Lower leg skin (tissue), 4 donors: ENCODE data around the gene BABAM2. TPM values are rescaled to one million over a fixed set of nuclear protein-coding genes. Genes with fewer than 3 reads are reported as not detected.

Source experiments
- DNase-seq, 2 donors: peaks; one replicate each; pipeline ENCODE4 v3.0.0-alpha.2; 2019; ENCODE audit warnings: low spot score in 2 of 2
- H3K4me3 ChIP-seq: fragments of 200-600 bp; sonication (generic); 2 replicates; pipeline ENCODE4 v1.5.1; 2017; ENCODE audit warnings: mild to moderate bottlenecking, low read depth; ENCODE audit not compliant: poor library complexity, severe bottlenecking
- POLR2A ChIP-seq, 2 donors: fragments of 450-650 bp; IDR thresholded peaks; one replicate each; pipeline ENCODE4 v1.6.1; 2016 to 2017; ENCODE audit warnings: antibody characterized with exemption in 2 of 2, mild to moderate bottlenecking in 1 of 2, moderate library complexity in 1 of 2
- WGBS, 2 donors: methylation state at CpG; one replicate each; pipeline ENCODE4 v1.1.5; 2018; 5-methylcytosine and 5-hydroxymethylcytosine counted together
- intact Hi-C: fragments of 100-400 bp; cut with DNase I; formaldehyde crosslinking; loops from one replicate; pipeline ENCODE4 v1.15.0; 2023; ENCODE audit warnings: low total_unique reads
- total RNA-seq, 4 donors: library from RNA; depleted of rRNA; stranded (reverse); fragments of >200 nt; gene quantifications; one replicate each; pipeline ENCODE4 v1.1.0, GENCODE V29; 2016
- TF ChIP-seq, protein P1 (sequence below), 3 donors: fragments of 450-650 bp; IDR thresholded peaks; one replicate each; pipeline ENCODE4 v1.5.1; 2016; ENCODE audit warnings: antibody characterized with exemption in 3 of 3, mild to moderate bottlenecking in 3 of 3, moderate library complexity in 2 of 3

Gene BABAM2
- total RNA-seq, 4 donors from 2014 or later, result 18.4 to 28.5 (median 23.9) TPM

DNA sequence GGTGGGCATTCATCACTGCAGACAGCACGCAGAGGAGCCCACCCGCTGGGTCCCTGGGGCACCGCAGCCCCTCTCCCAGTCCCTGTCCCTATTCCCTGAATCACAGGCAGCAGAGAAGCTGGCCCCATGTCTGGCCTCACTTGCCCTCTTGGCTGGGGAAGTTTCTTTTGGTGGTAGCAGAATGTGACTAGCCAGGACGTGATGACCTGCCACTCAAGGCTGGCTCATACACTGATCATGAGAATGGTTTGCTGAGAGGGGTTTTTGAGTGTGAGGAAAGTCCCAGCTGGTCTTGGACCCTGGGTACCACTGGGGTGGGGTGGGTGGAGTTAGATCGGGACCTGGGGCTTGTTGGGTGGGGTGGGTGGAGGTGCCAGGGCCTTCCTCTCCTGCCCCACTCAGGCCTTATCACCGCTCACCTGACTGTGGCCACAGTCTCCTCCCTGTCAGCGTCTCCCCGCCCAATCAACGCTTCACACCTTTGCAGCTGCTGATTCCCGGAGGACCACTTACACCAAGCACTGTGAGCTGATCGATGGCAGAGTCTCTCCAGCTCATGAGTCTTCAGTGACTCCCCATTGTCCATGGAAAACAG lies 473.3 kb downstream of the BABAM2 start:
- whole genome bisulfite sequencing, 2 donors, result 93 to 96% methylated on average over 11 of the region's 11 CpGs
- no peak for DNase-seq
- TF ChIP-seq, protein P1, sequence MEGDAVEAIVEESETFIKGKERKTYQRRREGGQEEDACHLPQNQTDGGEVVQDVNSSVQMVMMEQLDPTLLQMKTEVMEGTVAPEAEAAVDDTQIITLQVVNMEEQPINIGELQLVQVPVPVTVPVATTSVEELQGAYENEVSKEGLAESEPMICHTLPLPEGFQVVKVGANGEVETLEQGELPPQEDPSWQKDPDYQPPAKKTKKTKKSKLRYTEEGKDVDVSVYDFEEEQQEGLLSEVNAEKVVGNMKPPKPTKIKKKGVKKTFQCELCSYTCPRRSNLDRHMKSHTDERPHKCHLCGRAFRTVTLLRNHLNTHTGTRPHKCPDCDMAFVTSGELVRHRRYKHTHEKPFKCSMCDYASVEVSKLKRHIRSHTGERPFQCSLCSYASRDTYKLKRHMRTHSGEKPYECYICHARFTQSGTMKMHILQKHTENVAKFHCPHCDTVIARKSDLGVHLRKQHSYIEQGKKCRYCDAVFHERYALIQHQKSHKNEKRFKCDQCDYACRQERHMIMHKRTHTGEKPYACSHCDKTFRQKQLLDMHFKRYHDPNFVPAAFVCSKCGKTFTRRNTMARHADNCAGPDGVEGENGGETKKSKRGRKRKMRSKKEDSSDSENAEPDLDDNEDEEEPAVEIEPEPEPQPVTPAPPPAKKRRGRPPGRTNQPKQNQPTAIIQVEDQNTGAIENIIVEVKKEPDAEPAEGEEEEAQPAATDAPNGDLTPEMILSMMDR (IDR thresholded peaks at IDR 0.05), result no peak
- TF ChIP-seq POLR2A (IDR thresholded peaks at IDR 0.05), result no peak
- intact Hi-C loops, result no loop called here
- no peak overlapping the region for H3K4me3 ChIP-seq

DNA sequence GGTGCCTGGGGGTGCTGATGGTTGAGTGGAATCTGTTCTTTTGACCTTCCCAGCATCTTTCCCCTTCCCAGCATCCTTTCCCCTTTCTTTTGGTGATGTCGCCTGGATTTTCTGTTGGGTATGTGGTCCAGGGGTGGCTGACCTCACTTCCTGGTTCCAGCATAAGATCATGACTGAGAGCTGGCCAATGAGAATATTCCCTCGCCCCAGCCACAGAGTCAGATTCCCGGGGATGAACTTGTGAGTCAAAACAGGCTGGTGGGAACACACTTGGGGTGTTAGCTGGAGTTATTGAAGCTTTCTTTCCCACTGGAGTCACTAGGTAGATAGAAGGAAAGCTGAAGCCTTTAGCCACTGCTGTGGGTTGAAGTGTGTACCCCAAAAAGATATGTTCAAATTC lies 474.1 kb downstream of the BABAM2 start:
- DNase-seq, result no peak
- no peak overlapping the region for H3K4me3 ChIP-seq
- TF ChIP-seq, protein P1 (IDR thresholded peaks at IDR 0.05), result no peak
- TF ChIP-seq POLR2A (IDR thresholded peaks at IDR 0.05), result no peak
- 91 to 95% methylated on average over 3 of the region's 3 CpGs for WGBS, 2 donors
- intact Hi-C loops, result no loop called here

DNA sequence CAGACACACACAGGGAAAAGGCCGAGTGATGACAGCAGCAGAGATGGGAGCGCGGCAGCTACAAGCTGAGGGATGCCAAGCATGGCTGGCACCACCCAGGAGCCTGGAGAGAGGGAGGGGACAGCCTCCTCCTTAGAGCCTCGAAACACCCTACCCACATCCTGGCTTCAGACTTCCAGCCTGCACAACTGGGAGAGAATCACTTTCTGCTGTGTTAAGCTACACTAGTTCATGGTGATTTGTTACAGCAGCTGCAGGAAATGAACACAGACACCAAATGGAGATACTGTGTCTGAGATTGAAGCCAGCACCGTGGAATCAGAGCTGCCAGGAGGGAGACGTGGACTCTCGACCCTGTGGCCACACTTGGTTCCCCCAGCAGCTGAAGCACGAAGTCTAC lies 474.6 kb downstream of the BABAM2 start:
- 44 to 46% methylated on average over 8 of the region's 8 CpGs for WGBS, 2 donors
- H3K4me3 ChIP-seq, result no peak overlapping the region
- no peak for DNase-seq
- intact Hi-C loops, result no loop called here
- no peak for TF ChIP-seq POLR2A (IDR thresholded peaks at IDR 0.05)
- TF ChIP-seq, protein P1 (IDR thresholded peaks at IDR 0.05), result no peak

DNA sequence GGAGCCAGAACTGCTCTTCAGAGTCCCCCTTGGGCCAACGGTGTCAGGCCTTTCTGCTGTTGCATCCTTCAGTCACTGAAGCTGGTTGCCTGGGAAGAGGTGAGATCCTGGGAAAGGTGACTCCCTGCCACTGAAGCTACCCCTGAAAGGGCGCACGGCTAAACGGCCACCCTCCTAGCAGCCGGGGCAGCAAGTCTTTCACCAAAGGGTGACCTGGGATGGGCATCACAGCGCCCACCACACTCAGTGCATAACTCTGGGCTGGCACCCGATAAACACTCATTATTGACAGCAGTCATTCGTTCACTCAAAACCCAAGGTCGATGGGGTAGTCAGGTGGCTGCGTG lies 475.6 kb downstream of the BABAM2 start:
- no peak overlapping the region for H3K4me3 ChIP-seq
- TF ChIP-seq, protein P1 (IDR thresholded peaks at IDR 0.05), result no peak
- no peak for TF ChIP-seq POLR2A (IDR thresholded peaks at IDR 0.05)
- no peak for DNase-seq
- intact Hi-C loops, result no loop called here
- 80 to 95% methylated on average over 7 to 10 of the region's 10 CpGs for WGBS, 2 donors

DNA sequence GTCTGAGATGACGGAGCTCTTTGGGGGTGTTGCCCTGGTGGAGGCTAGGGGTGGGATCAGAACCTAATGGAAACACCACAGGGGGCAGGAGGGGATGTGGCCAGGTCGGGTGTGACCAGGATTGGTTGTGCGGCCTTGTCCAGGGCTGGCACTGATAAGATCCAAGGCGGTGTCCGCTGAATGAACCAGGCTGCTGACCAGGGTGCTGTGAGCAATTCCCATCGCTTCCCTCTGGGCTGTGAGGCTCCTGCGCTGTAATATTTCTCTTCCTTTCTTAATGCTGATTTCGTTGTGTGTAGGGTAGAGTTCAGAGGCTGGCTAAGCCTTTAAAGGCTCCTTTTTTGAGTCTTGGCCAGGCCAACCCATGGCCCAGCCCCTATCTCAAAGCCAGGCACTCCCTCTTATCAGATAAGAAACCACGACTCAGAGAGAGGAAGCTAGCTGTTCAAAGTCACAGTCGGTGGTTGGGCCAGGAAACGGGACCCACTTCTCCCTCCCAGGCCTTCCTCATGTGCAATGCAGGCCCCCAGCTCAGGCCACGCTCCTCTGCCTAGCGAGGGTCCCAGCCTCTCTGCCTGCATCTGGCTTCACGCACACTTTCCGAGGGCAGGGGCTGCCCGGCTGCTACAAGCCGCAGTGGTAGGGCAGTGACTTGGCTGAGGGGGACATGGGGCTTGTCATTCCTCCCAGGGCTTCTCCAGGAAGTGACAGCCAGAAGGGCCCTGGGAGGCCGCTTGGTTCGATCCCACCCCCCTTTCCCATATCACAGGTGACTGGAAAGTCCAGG lies 476.2 kb downstream of the BABAM2 start:
- 61 to 64% methylated on average over 18 to 19 of the region's 19 CpGs for WGBS, 2 donors
- TF ChIP-seq, protein P1 (IDR thresholded peaks at IDR 0.05), result no peak
- no peak for TF ChIP-seq POLR2A (IDR thresholded peaks at IDR 0.05)
- H3K4me3 ChIP-seq, result no peak overlapping the region
- intact Hi-C loops, result no loop called here
- no peak for DNase-seq
